IPS-20b (cell line): ENCODE measurements around the gene LMAN1.
A peak's percentile ranks its signal among the peaks of the same experiment; 100 is the strongest.

ENCODE experiments used
- H3K27ac ChIP-seq: one replicate; pipeline ENCODE4 v1.5.1; 2013; ENCODE audit warnings: low read length
- H3K27me3 ChIP-seq: 2 replicates; pipeline ENCODE4 v1.6.1; 2013; ENCODE audit warnings: mild to moderate bottlenecking, low read length, inconsistent platforms; ENCODE audit not compliant: insufficient read depth
- H3K36me3 ChIP-seq: 2 replicates; pipeline ENCODE4 v1.6.1; 2013; ENCODE audit warnings: low read depth, mild to moderate bottlenecking, inconsistent platforms, low read length, moderate library complexity; ENCODE audit not compliant: insufficient read depth
- H3K4me1 ChIP-seq: 2 replicates; pipeline ENCODE4 v1.6.1; 2013; ENCODE audit warnings: mild to moderate bottlenecking, control low read depth, inconsistent platforms, low read length, moderate library complexity; ENCODE audit not compliant: insufficient read depth
- H3K4me3 ChIP-seq: 2 replicates; pipeline ENCODE4 v1.5.1; 2013; ENCODE audit warnings: mild to moderate bottlenecking, low read length, inconsistent platforms
- H3K9ac ChIP-seq: 2 replicates; pipeline ENCODE4 v1.6.1; 2013; ENCODE audit warnings: low read depth, mild to moderate bottlenecking, inconsistent platforms, low read length, moderate library complexity
- H3K9me3 ChIP-seq: 2 replicates; pipeline ENCODE4 v1.6.1; 2013; ENCODE audit warnings: mild to moderate bottlenecking, low read depth, low read length, inconsistent platforms; ENCODE audit not compliant: insufficient read depth

Gene LMAN1

DNA sequence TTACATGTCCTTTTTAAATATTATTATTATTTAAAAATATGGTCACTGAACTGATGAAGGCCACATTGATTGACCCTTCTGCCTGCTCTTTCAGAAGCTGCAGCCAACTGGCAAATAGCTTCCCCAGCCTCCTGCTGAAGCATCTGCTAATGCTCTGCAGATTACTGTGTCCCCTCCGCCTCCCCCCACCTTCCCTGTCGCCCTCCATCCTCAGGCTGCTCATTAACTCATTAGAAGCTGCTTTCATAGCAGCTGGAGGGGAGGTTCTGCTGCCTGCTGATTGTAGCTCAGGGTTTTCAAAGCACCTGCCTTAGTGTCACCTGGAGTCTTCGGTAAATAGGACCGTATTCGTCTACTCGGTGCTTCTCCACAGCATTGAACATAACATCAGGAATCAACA lies 24.8 kb upstream of the LMAN1 start:
- H3K36me3 ChIP-seq: no peaks in the 10 kb centered on the region
- no peak overlapping the region for H3K9ac ChIP-seq
- H3K4me3 ChIP-seq: no peak overlapping the region
- H3K27ac ChIP-seq: no peak overlapping the region
- H3K9me3 ChIP-seq: no peaks in the 10 kb centered on the region
- H3K4me1 ChIP-seq: peaks cover 14% of the 10 kb centered on the region; the same call in 1 of the 2 replicates
- peaks cover 100% of the 10 kb centered on the region for H3K27me3 ChIP-seq

GRCh38 chr18:59382383-59382782 lies 23.3 kb upstream of the LMAN1 start:
- Histone ChIP-seq H3K27ac (no peak overlapping the region), H3K36me3 (no peaks in the 10 kb centered on the region), H3K27me3 (peaks cover 100% of the 10 kb centered on the region), H3K4me3 (no peak overlapping the region), H3K9ac (no peak overlapping the region), H3K4me1 (peaks cover 13% of the 10 kb centered on the region; the same call in 1 of the 2 replicates), H3K9me3 (no peaks in the 10 kb centered on the region)

DNA sequence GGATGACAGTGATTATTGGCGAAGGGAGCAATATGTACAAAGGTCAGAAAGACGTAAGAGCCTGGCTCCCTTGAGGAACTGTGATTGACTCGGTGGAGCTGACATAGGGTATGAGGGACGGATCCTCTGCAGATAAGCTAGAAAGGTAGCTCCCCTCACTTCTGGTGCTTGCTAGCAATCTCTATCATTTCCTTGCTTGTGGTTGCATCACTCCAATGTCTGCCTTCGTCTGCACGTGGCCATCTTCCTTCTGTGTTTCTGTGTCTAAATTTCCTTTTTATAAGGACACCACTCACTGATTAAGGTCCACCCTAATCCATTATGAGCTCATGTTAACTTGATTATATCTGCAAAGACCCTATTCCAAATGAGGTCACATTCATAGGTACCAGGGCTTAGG lies 22.9 kb upstream of the LMAN1 start:
- Histone ChIP-seq H3K9me3 (no peaks in the 10 kb centered on the region), H3K4me3 (no peak overlapping the region), H3K27ac (no peak overlapping the region), H3K36me3 (no peaks in the 10 kb centered on the region), H3K27me3 (peaks cover 100% of the 10 kb centered on the region), H3K4me1 (peaks cover 9% of the 10 kb centered on the region; the same call in 1 of the 2 replicates), H3K9ac (no peak overlapping the region)

- peaks cover 100% of the 10 kb centered on the region for H3K27me3 ChIP-seq
- H3K27ac ChIP-seq: no peak overlapping the region
- H3K4me1 ChIP-seq: peaks cover 4% of the 10 kb centered on the region; the same call in 1 of the 2 replicates
- H3K9me3 ChIP-seq: no peaks in the 10 kb centered on the region
- H3K9ac ChIP-seq: no peak overlapping the region
- H3K4me3 ChIP-seq: no peak overlapping the region
- no peaks in the 10 kb centered on the region for H3K36me3 ChIP-seq
These were observed 21.6 kb upstream of the LMAN1 start for GRCh38 chr18:59380706-59381105.

DNA sequence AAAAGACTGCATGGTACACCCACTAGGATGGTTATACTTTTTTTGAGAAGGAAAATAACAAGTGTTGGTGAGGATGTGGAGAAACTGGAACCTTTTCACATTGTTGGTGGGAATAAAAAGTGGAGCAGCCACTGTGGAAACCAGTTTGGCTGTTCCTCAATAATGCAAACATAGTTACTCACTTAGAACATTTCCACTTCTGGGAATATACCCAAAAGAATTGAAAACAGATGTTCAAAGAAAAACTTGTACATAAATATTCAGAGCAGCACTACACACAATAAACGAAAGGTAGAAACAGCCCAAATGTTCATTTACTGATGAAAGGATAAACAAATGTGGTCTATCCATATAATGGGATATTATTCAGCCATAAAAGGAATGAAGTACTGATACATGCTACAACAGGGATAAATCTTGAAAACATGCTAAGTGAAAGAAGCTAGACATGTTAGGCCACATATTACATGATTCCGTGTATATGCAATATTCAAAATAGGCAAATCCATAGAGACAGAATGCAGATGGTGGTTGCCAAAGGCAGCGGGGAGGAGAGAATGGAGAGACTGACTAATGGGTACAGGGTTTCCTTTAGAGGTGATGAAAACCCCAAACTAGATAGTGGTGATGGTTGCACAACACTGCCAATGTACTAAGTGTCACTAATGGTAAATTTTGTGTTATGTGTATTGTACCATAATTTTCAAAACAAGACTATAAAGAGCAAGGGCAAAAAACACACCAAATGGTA lies 20.9 kb upstream of the LMAN1 start:
- H3K27me3 ChIP-seq: peaks cover 100% of the 10 kb centered on the region
- no peak overlapping the region for H3K4me3 ChIP-seq
- no peak overlapping the region for H3K9ac ChIP-seq
- peaks cover 4% of the 10 kb centered on the region; the same call in 1 of the 2 replicates for H3K4me1 ChIP-seq
- no peak overlapping the region for H3K27ac ChIP-seq
- H3K36me3 ChIP-seq: no peaks in the 10 kb centered on the region
- H3K9me3 ChIP-seq: no peaks in the 10 kb centered on the region

DNA sequence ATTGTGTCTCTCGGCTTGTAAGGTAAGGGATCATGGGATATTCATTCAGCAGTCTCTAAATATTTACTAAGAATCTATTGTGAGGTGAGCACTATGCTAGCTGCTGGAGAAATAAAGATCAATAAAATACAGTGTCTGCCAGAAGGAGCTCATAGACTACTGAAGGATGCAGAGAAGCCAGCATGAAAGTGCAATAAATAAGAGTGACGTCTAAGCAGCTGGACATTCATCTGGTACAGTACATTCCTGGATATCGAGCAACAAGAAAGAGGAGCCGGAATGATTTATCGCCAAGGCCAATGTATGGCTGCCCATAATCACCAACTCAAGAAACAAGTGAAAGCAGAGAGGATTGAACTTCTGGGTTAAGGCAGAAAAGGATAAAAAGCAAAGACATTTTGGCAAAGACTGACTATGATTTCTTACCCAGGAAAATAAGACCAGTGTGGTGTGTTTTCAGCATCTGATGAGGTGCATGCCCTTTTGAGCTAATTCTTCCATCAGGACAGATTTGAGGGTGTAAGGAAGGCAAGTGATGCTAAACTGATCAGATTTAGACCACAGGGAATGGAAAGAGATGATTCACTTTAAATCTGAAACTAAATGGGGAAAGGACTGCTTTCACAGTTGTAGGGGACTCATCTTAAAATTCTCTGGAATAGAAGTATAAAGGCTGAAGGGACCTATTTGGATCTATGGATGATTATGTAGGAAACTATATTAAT lies 18.7 kb upstream of the LMAN1 start:
- H3K36me3 ChIP-seq: no peaks in the 10 kb centered on the region
- no peaks in the 10 kb centered on the region for H3K9me3 ChIP-seq
- no peak overlapping the region for H3K4me3 ChIP-seq
- no peak overlapping the region for H3K9ac ChIP-seq
- peaks cover 100% of the 10 kb centered on the region for H3K27me3 ChIP-seq
- H3K27ac ChIP-seq: no peak overlapping the region
- peaks cover 4% of the 10 kb centered on the region; the same call in 1 of the 2 replicates for H3K4me1 ChIP-seq

- no peaks in the 10 kb centered on the region for H3K9me3 ChIP-seq
- no peak overlapping the region for H3K4me3 ChIP-seq
- no peak overlapping the region for H3K27ac ChIP-seq
- H3K27me3 ChIP-seq: peaks cover 100% of the 10 kb centered on the region
- H3K4me1 ChIP-seq: peaks cover 4% of the 10 kb centered on the region; the same call in 1 of the 2 replicates
- no peak overlapping the region for H3K9ac ChIP-seq
- no peaks in the 10 kb centered on the region for H3K36me3 ChIP-seq
These were observed 17.4 kb upstream of the LMAN1 start for GRCh38 chr18:59376351-59376935.

- H3K27me3 ChIP-seq: peaks cover 91% of the 10 kb centered on the region
- H3K9me3 ChIP-seq: no peaks in the 10 kb centered on the region
- H3K9ac ChIP-seq: no peak overlapping the region
- no peak overlapping the region for H3K4me3 ChIP-seq
- H3K27ac ChIP-seq: no peak overlapping the region
- H3K36me3 ChIP-seq: no peaks in the 10 kb centered on the region
- H3K4me1 ChIP-seq: no peaks in the 10 kb centered on the region; the same call in 1 of the 2 replicates
These were observed 15.1 kb upstream of the LMAN1 start for GRCh38 chr18:59374128-59374527.

- Histone ChIP-seq H3K9ac (no peak overlapping the region), H3K4me1 (no peaks in the 10 kb centered on the region; the same call in 1 of the 2 replicates), H3K27me3 (peaks cover 80% of the 10 kb centered on the region), H3K9me3 (no peaks in the 10 kb centered on the region), H3K36me3 (no peaks in the 10 kb centered on the region), H3K27ac (no peak overlapping the region), H3K4me3 (no peak overlapping the region)
These were observed 13.9 kb upstream of the LMAN1 start for GRCh38 chr18:59372975-59373374.

DNA sequence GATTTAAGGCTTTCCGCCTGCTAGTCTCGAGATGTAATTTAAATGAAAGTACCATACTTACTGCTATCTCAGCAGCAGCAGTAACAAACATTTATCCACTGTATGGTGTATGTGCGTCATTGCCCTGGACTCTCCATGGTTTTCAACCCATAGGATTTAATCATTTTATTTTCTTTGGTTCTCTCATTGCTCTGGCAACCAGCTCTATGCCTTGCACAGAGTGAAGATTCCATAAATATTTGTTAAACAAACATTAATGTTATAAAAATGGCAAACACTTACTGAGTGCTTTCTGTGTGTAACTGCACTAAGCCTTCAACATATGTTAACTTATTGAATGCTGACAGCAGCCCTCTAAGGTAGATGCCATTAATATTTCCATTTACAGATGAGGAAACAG lies 1.3 kb upstream of the LMAN1 start:
- no peak overlapping the region for H3K27ac ChIP-seq

DNA sequence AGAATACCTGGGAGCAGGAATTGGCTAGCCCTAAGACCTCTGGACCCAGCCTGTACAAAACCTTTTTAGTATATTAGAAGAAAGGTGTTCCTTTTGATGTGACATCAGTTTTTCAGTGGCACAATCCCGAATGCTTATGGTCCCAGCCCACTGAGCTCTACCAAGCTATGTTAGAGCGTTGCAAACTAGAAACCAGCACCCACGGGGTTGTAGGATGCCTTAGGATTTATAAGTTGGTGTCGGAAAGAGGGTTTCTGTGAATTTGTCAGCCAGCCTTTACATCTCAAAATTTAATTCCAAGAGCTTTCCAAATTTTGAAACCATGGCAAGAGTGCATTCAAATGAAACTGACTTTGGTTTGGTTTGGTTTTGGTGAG lies 499 bp upstream of the LMAN1 start:
- peak overlapping the region; percentile 5; the same call in 1 of the 2 replicates for H3K9ac ChIP-seq
- H3K4me1 ChIP-seq: peaks cover 3% of the 10 kb centered on the region; the same call in 1 of the 2 replicates
- peaks cover 11% of the 10 kb centered on the region for H3K36me3 ChIP-seq
- no peak overlapping the region for H3K27ac ChIP-seq
- peak overlapping the region; percentile 61 for H3K4me3 ChIP-seq
- H3K9me3 ChIP-seq: no peaks in the 10 kb centered on the region
- peaks cover 50% of the 10 kb centered on the region for H3K27me3 ChIP-seq

More for the DNA sequence above, 1.3 kb upstream of the LMAN1 start:
- Histone ChIP-seq H3K4me3 (no peak overlapping the region), H3K4me1 (peaks cover 3% of the 10 kb centered on the region; the same call in 1 of the 2 replicates), H3K36me3 (peaks cover 2% of the 10 kb centered on the region), H3K9ac (no peak overlapping the region), H3K27me3 (peaks cover 52% of the 10 kb centered on the region), H3K9me3 (no peaks in the 10 kb centered on the region)
